ENCODE data around the gene RBM20.

DNA sequence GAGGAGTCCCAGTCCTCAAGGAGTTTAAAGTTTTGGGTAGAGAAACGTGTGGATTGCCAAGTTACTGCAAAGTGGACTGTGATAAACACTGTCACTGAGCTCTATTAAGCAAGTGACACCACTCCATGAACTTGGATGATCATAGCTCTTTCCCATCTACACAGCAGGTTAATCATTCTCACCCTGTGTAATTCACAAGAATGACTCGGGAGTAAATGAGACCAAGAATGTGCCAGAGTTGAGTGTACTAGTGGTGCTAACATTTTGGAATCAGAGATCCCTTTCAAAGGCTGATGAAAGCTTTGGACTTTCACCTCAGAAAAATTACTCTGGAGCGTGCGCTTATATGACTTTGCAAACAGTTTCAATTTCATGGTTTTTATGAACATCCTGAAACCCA, 80.8 kb downstream of the RBM20 start:
- TF ChIP-seq CTCF (IDR thresholded peaks at IDR 0.05 in 2 of 3, conservative IDR thresholded peaks at IDR 0.05 in 1 of 3; ENCODE audit: control insufficient read depth in 2 of 3, extremely low read depth in 1 of 3, insufficient read depth in 1 of 3, low read depth in 3 of 3, low read length in 3 of 3) (no peak), ZNF622 (IDR thresholded peaks at IDR 0.05) (no peak), SPI1 (IDR thresholded peaks at IDR 0.05; ENCODE audit: borderline replicate concordance, insufficient read depth, low read depth, low read length) (no peak), POLR2A (IDR thresholded peaks at IDR 0.05; ENCODE audit: low read depth, low read length) (no peak), BHLHE40 (IDR thresholded peaks at IDR 0.05; ENCODE audit: borderline replicate concordance in 1 of 2, low read depth in 2 of 2, low read length in 1 of 2) (no peak), NFYA (IDR thresholded peaks at IDR 0.05; ENCODE audit: borderline replicate concordance, low read depth, low read length) (no peak), REST (IDR thresholded peaks at IDR 0.05; ENCODE audit: low read depth, low read length) (no peak), ATF3 (IDR thresholded peaks at IDR 0.05; ENCODE audit: borderline replicate concordance, extremely low read depth, low read depth, low read length) (no peak), ZNF274 (IDR thresholded peaks at IDR 0.05; ENCODE audit: insufficient read depth, insufficient read length) (no peak)
- TF ChIP-seq, protein P1, sequence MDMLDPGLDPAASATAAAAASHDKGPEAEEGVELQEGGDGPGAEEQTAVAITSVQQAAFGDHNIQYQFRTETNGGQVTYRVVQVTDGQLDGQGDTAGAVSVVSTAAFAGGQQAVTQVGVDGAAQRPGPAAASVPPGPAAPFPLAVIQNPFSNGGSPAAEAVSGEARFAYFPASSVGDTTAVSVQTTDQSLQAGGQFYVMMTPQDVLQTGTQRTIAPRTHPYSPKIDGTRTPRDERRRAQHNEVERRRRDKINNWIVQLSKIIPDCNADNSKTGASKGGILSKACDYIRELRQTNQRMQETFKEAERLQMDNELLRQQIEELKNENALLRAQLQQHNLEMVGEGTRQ (IDR thresholded peaks at IDR 0.05; ENCODE audit: borderline replicate concordance, low read depth, low read length): no peak

Measured in GM12878 (cell line).